ENCODE measurements around the gene TYMP.
A peak's percentile ranks its signal among the peaks of the same experiment; 100 is the strongest.
"Not testable (repeated sequence)": the region's sequence is repeated elsewhere in the genome, so short reads cannot be mapped to it uniquely, and the experiment has no call there.

The TYMP gene

DNA sequence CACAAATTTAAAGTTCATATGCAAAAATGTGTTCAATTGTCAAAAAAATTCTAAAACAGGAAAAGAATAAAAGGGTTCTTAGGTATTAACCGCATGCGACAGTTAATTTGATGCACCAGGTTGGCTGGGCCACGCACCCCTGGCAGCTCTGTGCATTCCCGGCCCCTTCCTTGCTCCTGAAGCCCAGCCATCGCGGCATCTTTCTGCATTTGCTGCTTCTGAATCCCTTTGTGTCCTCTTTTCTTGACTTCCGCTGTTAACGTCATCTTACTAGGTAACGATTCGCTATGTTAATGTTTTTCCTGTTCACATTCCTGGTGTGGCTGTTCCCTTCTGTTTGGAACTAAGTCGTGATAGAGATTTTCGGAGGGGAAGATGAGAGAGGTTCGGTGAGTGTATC lies 8.0 kb upstream of the TYMP start:
- no peak for DNase-seq

DNA sequence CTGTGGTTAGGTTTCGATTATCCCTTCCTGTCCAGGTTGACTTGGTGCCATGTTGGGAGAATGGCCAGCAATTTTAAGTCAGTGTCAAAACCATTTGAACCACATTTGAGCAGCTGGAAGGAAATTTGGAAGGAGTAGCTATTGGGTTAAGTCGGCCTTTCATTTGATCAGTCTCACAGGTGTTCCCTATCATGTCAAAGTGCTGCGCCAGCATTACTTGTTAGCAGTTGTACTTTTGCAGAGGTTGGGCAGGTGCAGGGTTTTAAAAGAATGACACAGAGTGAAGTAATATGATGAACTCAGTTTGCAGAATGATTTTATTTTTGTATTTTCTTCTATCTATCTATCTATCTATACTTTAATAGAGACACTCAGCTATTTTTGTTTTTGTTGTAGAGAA lies 6.4 kb upstream of the TYMP start:
- no peak for DNase-seq

DNA sequence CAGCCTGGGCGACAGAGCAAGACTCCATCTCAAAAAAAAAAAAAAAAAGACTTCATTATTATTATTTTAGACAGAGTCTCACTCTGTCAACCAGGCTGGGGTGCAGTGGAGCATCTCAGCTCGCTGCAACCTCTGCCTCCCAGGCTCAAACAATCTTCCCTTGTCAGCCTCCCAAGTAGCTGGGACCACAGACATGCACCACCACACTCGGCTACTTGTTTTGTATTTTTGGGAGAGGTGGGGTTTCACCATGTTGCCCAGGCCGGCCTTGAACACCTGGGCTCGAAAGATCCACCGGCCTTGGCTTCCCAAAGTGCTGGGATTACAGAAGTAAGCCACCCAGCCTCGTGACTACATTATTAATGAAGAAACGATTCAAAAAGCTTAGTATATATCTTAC lies 5.3 kb upstream of the TYMP start:
- no peak for DNase-seq

DNA sequence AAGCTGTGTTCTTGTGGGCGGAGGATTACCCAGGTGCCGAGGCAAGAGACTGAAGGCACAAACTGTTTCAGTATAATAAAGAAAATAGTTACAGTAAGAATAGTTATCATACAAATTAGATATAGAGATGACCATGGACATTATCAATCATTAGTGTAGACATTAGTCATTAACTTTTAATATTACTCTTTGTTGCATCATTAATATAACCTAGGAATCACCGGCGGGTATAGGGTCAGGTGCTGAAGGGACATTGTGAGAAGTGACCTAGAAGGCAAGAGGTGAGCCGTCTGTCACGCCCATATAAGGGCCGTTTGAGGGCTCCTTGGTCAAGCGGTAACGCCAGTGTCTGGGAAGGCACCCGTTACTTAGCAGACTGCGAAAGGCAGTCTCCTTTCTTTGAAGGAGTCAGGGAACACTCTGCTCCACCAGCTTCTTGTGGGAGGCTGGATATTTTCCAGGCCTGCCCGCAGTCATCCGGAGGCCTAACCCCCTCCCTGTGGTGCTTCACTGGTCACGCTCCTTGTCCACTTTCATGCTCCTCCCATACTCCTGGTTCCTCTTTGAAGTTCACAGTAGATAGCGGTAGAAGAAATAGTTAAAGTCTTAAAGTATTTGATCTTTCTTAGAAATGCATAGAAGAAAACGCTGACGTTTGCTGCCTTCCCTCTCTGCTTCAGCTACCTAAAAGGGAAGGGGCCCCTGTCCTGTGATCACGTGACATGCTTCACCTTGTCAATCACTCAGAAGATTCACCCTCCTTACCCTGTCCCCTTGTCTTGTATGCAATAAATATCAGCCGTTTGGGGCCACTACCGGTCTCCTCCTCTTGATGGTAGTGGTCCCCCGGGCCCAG lies 4.3 kb upstream of the TYMP start:
- DNase-seq: not testable (repeated sequence)

DNA sequence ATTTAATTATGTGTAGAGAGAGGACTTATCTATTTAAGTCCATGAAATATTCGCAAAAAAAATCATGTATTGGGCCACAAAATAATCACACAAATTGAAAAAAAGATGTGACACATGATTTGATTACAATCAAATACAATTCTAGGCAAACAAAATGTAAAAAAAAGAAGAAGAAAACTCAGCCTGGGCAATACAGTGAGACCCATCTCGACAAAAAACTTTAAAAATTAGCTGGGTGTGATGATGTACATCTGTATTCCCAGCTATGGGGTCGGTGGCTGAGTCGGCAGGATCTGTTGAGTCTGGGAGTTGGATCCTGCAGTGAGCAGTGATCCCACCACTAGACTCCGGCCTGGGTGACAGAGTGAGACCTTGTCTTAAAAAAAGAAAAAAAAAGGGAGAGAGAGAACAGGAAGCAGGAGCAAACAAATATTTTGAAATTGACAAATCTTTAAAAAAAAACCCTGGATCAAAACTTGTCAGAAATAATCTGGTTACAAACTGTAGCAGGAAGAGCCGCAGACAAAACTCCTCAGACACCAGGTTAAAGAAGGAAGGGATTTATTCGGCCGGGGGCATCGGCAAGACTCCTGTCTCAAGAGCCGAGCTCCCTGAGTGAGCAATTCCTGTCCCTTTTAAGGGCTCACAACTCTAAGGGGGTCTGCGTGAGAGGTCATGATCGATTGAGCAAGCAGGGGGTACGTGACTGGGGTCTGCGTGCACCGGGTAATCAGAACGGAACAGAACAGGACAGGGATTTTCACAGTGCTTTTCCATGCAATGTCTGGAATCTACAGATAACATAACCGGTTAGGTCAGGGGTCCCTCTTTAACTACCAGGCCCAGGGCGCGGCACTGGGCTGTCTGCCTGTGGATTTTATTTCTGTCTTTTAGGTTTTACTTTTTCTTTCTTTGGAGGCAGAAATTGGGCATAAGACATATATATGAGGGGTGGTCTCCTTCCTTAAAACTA lies 3.3 kb upstream of the TYMP start:
- no peak for DNase-seq

DNA sequence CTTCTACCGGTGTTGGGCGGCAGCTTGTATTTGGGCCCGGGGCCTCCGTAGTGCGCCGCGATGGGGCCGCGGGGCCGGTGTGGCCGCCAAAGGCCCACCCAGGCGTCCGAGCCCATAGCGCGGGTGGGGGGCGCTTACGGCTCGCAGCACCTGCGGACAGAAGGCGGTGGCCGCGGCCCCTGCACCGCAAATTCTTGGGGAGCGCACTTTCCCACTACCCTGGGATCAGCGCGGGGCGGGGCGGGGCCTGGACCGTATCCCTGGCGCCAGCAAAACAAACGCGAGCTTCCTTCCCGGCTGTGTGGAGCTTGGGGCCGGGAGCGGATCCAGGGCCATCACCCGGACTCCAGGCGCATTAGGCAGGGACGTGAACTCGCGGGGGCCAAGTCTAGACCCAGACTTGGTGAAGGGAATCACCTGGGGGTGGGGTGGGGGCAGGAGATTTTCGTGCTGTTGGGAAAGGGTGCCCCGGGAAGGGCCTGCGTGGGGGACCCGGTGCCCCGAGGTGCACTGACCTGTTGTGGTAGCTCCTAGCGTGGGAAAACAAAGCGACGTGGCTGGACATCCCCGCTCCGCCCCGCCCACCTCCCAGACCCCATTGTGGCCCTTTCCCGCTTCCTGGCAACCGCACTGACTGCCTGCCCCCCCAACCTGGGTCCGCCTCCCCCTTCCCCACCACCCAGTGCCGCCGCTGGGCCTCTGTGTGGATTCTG lies 2.3 kb upstream of the TYMP start:
- no peak for DNase-seq

DNA sequence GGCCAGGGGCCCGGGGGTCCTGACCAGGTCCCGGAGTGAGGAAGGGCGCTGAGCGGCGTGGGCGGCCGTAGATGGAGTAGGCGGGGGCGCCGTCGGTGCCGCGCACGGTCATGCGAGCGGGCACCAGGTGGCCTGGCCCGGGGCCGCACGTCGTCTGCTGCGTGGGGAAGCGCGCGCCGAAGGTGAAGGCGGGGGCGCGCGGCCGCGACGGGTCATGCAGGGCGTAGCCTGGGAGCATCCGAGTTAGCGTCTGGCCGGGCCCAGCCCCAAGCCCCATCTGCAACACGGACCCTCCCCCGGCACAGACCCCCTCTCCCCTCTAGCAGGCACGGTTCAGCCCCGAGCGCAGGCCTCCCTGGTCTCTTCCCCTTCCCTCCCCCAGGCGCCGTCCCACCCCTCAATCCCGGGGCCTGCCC lies 1.7 kb upstream of the TYMP start:
- peak; percentile 58 for DNase-seq

DNA sequence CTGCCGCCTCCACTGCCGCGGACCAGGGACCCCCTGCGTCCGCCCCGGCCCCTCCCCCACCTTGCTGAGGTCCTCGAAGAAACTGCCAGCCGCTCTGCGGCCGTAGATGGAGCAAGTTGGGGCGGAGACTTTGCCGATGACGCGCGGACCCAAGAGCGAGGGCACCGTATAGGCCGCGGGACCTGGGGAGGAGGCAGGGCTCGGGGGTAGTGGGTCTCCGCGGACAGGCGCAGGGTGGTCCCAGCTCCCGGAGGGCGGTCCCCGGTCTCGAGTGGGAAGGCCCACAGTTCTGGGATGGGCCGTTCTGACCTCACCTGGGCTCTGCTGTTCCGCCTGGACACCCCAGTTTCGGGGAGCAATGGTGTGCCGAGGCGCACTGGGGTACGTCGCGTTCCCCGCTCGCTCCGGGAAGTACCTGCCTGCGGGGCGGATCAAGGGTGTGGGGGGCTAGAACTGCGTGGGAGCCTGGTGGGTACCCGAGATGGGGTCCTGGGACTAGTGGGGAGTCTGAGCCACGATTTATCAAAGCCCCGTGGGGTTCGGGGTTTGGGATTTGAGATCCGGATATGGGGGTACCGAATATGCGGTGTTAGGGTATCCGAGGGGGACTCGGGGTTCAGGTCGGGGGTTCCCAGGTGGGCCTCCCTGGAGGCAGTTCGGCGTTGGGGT lies 1.2 kb upstream of the TYMP start:
- peak; percentile 77 for DNase-seq

DNA sequence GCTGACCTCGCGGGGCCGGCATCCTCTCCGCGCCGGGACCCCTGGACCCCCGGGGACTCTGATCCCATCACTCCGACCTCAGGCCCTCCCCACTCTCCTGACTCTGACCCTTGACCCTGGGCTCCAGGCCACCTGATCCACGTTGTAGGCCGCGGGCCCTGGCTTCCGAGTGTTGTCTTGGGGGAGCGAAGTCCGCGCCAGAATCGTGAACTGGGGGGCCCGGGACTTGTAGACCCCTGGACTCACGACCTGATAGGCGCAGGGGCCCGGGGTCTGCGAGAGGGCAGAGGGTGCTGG lies 716 bp upstream of the TYMP start:
- no peak for DNase-seq

DNA sequence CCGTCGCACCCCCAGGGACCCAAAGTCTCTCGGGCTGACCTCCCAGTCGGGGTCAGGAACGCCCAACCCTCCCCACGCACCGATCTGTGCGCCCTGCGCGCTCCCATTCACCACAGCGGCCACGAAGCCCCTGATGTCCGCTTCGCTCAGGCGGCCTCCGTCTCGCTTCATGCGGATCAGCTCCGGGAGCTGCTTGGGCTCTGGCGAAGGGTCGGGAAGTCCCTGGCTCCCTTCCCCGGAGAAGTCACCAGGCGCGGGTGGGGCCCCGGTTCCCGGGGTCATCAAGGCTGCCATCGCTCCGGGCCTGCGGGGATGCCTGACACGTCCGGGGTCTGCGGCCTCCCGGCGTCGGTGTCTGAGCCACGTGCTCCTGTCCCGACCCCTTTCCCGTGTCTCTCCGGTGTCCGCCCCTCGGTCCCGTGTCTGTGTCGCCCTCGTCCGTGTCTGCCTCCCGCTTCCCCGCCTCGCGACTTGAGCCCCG lies 356 bp downstream of the TYMP start:
- no peak for DNase-seq

DNA sequence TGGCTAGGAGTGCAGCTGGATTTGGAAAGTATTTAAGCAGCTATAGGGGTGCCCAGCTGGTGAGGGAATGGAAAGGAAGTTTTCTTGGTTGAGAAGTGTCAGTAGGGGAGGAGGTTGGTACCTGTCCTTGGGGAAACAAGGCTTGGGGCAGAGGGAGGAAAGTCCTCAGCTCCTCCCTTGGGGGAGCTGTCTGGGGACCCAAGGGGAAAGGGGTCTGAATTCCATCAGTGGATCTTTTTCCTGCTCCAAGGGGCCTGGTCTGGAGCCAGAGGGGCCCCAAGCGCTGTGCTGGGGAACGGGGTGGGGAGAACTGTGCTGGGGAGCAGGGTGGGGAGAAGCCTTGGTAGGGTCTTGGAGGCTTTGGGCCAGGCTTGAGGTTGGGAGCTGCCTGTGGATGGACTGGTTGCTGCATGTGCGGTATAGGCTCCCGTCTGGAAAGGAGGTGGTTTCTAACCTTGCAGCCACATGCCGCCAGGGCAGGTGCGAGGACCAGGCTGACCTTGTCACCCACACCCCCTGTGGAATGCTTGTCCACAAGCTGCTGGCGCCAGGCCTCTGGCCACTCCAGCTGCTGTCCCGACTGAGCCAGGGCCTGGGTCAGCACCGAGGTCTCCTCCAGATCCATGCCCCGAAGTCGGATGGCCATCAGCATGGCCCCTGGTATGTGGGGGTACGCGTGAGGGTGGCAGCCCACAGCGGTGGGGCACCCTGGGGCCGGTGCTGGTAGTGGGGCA lies 963 bp downstream of the TYMP start:
- no peak for DNase-seq

DNA sequence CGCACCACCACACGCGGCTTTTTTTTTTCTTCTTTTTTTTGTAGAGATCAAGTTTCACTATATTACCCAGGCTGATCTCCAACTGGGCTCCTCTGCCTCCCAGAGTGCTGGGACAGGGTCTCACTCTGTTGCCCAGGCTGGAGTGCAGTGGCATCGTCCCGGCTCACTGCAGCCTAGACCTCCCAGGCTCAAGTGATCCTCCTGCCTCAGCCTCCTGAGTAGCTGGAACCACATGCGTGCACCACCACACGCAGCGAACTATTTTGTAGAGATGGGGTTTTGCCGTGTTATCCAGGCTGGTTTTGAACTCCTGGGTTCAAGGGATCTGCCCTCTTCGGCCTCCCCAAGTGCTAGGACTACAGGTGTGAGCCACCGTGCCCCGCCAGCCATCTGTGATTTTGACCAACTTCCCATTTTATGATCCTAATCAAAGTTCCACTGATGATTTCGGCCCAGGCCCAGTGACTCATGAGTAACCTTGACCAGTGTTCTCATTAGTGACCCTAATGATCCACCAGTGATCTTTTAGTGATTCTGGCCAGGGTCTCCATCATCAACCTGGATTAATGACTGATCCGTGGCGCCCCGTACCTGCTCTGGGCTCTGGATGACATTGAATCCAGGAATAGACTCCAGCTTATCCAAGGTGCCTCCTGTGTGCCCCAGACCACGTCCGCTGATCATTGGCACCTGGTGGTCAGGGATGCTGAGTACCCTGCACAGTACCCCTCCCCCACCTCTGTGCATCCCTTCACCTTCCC lies 1.7 kb downstream of the TYMP start:
- DNase-seq: no peak

DNA sequence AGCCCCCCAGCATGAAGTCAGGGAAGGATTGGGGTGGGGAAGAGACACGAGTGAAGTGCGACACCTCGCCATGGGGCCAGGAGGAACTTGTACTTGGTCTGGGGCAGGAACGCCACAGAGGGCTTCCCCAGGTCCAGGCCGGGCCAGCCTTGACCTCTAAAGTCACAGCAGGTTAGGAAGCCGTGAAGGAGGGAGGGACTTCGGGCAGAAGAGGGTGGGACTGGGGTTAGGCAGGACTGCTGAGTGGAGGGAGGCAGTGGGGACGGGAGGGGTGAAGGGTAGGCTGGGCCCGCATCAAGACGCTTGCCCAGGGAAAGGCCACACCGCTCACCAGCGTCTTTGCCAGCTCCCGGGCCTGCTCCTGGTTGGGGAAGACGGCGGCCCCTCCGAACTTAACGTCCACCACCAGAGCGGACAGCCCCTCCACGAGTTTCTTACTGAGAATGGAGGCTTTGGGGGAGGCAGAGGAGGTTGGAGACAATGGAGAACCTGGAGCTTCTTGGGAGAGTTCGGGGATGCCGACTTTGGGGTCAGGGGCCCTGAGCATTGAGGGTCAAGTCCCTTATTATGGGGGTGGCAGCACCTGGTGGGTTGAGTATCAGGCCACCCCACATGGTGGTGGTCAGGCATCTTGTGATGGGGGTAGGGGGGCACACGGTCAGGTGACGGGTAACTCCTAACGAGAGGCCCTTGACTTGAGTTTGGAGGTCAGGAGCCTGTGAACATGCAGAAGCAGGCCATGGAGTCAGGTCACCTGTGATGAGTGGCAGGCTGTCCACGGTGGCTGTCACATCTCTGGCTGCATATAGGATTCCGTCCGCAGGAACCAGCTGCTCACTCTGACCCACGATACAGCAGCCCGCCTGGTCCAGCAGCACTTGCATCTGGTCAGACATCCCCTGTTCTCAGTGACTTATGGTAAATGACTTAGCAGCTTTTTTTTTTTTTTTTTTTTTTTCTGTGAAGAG lies 2.7 kb downstream of the TYMP start:
- DNase-seq: no peak

DNA sequence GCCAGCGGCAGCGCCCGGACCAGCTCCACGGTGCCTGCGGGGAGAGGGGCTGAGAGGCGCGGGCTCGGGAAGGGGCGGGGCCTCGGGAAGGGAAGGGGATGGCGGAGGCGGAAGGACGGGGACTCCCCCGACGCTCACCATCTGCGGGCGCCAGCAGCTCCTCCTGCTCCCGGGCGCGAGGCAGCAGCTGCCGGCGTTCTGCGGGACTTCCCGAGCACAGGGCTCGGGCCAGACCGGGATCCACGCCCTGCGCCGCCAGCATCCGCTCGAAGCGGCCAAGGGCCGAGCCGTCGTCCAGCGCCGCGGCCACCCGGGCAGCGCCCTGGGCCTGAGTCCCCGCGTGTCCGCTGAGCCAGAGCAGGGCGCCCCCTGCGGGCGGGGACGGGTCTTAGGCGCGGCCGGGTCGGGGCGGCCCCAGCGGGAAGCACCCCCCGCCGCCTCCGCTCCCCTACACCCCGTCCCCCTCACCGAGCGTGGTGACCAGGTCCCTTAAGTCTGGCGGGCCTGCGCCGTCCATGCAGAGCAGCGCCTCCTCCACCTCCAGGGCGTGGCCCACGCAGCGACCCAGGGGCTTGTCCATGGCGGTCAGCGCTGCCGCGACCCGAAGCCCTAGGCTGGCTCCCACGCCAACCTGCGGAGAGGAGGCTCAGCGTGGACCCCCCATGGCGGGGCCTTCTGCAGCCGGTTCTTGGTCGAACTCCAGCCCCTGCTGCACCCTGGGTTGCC lies 3.5 kb downstream of the TYMP start:
- DNase-seq: peak; percentile 82

DNA sequence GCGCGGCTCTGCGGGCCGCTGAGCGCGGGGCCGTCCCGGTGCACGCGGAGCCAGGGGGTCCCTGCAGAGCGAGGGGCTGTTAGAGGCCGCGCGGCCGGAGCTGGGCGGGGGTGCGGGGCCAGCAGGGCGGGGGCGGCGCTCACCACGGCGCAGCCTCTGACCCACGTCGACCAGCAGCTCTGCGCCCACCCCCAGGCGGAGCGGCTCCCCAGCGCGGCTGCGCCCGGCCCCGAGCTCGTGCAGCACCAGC lies 4.0 kb downstream of the TYMP start:
- DNase-seq: no peak

DNA sequence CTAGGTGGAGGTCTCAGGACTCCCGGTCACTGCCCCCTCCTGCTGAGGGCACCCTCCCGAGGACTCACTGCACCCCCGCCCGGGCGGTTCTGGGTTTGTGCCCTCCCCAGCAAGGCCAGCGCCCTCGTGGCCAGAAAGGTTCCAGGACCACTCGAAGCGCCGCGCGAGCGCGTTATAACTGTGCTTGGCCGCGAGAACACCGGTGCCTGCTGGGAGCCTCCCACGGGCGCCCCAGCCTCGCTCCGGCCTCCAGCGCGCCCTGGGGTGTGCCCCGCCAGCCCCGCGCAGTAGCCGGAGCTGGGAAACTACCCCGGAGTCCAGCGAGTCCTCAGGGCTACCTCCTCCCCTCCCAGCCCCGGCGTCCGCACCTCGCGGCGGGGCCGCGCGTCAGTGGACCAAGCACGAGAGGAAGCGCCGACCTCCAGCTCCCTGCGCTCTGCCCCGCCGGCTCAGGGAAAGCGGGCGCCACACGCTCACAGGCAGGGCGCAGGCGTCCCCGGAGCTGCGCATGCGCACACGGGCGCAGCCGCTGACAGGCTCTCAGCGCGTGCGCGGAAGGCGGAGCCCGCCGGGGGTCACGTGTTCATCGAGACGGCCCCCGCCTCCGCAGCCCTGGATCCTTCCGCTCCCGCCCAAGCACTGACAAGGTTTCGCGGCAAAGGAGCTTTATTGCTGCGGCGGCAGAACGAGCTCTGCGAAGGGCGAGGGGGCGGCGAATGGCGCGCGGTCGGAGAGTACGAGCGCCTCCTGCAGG lies 4.5 kb downstream of the TYMP start, which contains the start of gene SCO2:
Gene SCO2 (minus strand): TSS at position 495 of the 754 bp plus-strand sequence. CDS start 1,187 bp downstream, outside the sequence.
- peak; percentile 98 for DNase-seq

DNA sequence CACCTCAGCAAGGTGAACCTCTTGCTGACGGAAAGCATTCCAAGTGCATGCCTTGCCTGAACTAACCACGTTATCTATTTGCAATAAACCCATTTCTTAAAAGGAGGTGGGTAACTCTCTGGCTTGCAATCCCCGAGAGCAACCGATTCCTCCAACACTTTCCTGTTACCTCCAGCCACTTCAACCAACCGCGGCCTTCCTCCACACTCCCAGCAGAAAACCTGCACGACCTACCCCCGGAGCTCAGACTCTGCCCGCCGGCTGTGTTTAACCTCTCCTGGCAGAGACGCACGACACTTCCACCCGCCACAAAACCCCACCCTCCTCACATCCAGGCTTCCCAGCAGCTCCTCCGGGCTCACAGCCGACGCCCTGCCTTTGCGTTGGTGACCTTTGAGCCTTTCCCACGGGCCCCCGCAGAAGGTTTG lies 5.1 kb downstream of the TYMP start:
- DNase-seq: no peak
